GM21529 (cell line): ENCODE results near the gene GOLGA6L6.
"Not testable (repeated sequence)": the region's sequence is repeated elsewhere in the genome, so short reads cannot be mapped to it uniquely, and the experiment has no call there.

ENCODE experiments used
- ATAC-seq: cut with Tn5 transposase; IDR thresholded peaks from one replicate; pipeline ENCODE4 v1.9.1; 2021; ENCODE audit not compliant: unreplicated experiment

The GOLGA6L6 gene

GRCh38 chr15:20541700-20542099, at the start of gene GOLGA6L6:
GOLGA6L6 (minus strand) TSS chr15:20541800; CDS start chr15:20541709, 91 bp downstream.
- ATAC-seq = not testable (repeated sequence)

- ATAC-seq = not testable (repeated sequence)
Measured at GRCh38 chr15:20590069-20590468, 48.5 kb upstream of the GOLGA6L6 start.

DNA sequence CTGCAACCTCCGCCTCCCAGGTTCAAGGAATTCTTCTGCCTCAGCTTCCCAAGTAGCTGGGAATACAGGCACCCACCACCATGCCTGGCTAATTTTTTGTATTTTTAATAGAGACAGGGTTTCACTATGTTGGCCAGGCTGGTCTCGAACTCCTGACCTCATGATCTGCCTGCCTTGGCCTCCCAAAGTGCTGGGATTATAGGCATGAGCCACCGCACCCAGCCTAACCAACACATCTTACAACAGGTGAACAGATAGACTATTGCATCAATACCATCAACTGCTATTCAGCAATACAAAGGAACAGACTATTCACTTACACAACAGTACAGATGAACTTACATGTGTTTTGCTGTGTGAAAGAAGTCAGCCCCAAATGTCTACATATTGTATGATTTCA, 45.2 kb upstream of the GOLGA6L6 start:
- not testable (repeated sequence) for ATAC-seq

DNA sequence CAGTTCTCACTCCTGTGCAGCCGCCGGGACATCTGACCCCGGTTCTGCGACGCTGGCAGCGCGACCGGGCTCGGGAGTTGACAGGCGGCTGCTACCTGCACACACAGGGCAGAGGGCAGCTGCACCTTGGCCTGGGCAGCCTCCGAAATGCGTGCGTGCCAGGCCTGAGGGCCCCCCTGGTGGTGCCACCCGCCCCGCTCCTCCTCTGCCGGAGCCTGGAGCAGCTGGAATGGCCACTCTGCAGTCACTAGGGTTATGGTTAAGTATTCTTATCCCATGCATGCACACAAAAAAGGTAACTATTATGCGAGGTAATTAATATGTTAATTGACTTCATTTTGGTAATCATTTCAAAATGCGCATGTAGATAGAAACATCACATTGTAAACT, 41.1 kb upstream of the GOLGA6L6 start:
- not testable (repeated sequence) for ATAC-seq

GRCh38 chr15:20582109-20582725, 40.6 kb upstream of the GOLGA6L6 start:
- not testable (repeated sequence) for ATAC-seq

GRCh38 chr15:20581261-20582108, 39.9 kb upstream of the GOLGA6L6 start:
- ATAC-seq = not testable (repeated sequence)

DNA sequence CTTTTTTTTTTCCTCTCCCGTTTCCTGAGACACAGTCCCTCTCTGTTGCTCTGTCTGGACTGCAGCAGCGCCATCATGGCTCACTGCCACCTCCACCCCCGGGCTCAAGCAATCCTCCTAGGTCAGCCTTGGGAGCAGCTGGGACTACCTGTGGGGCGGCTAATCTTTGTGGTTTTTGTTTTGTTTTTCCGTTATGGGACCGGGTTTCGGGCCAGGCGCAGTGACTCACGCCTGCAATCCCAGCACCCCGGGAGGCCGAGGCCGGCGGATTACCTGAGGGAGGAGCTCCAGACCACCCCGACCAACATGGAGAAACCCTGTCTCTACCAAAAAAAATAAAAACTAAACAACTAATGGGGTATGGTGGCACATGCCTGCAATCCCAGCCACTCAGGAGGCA, 38.1 kb upstream of the GOLGA6L6 start:
- ATAC-seq = not testable (repeated sequence)

- not testable (repeated sequence) for ATAC-seq
Measured at GRCh38 chr15:20551289-20551688, 9.7 kb upstream of the GOLGA6L6 start.

DNA sequence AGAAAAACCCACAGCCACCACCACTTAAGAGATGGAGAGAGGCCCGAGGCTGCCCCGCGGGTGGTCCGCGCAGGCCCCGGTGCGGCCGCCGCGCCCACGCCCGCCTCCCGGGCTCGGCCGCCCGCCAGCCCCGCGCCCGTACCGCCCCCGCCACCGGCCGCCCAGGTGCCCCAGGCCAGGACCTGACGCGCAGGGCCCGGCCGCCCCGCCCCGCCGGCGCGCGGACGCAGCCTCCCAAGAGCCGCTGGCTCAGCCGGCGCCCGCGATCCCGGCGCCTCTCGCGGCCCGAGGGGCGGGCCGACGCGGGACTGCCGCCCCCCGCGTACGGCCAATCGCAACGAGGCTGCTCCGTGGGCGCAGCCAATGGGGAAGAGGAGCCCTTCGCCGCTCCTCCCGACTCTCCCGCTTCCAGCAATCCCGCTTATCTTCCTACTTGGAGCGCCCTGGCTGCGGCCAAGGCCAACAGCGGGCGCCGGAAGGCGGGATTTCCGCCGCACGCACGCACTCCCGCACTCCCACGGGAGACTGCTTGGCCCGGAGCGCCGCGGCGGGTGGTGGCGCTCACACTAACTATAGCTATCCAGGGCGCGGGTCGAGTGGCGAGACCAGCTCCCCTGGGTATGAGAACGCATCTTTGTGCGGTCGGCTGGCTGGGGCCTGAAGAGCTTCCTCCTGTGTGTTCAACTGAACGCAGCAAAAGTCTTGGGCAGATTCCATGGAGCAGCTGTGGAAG, 35.5 kb downstream of the GOLGA6L6 start:
- not testable (repeated sequence) for ATAC-seq

DNA sequence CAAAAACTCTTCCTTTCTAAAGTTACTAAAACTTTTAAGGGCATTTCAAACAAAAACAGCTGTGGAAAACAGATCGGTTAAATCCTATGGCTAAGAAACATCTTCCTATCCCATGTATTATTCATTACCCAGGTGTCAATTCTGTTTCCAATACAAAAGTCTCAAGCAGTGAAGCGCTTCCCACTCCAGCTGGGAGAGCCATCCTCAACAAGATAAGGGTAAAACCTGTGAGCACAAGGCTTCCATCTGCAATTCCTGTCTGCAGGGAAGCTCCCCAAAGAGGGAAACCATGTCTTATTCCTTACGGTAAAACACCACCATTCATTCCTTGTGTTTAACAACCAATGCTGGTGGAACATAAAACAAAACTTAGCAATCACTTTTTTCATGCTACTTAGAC, 38.8 kb downstream of the GOLGA6L6 start:
- not testable (repeated sequence) for ATAC-seq

GRCh38 chr15:20501512-20502222, 39.9 kb downstream of the GOLGA6L6 start:
- ATAC-seq = not testable (repeated sequence)

GRCh38 chr15:20497781-20498180, 43.8 kb downstream of the GOLGA6L6 start:
- ATAC-seq = not testable (repeated sequence)

GRCh38 chr15:20493035-20493434, 48.6 kb downstream of the GOLGA6L6 start:
- ATAC-seq = not testable (repeated sequence)

GRCh38 chr15:20492598-20492997, 49.0 kb downstream of the GOLGA6L6 start:
- not testable (repeated sequence) for ATAC-seq

DNA sequence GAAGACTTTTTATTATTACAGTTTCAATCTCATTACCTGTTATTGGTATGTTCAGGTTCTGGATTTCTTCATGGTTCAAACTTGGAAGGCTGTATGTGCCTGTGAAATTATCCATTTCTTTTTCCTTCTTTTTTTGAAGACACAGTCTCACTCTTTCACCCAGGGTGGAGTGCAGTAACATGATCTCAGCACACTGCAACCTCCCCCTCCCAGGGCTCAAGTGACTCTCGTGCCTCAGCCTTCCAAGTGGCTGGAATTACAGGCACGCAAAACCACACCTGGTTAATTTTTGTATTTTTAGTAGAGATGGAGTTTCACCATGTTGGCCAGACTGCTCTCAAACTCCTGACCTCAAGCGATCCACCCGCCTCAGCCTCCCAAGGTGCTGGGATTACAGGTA, 52.3 kb downstream of the GOLGA6L6 start:
- ATAC-seq = not testable (repeated sequence)
